ENCODE results near the gene PRAF2.

DNA sequence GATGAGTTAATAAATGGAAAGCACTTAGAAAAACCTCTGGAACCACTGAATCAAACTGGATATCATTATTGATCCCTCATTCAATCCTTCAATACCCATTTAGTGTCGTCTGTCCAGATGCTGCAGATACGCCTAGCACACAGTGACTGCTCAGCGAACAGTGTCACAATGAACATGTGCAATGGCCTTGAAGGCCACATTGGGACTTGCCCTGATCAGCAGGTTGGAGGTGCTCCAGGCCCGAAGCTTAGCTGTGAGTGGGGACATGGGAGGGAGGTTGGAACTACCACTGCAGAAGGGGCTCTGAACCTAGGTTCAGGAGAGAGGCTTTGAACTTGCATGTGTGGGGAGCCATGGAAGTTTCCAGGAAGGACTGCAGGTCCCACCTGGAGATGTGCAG, 32.5 kb upstream of the PRAF2 start:
- TF ChIP-seq, protein P1, sequence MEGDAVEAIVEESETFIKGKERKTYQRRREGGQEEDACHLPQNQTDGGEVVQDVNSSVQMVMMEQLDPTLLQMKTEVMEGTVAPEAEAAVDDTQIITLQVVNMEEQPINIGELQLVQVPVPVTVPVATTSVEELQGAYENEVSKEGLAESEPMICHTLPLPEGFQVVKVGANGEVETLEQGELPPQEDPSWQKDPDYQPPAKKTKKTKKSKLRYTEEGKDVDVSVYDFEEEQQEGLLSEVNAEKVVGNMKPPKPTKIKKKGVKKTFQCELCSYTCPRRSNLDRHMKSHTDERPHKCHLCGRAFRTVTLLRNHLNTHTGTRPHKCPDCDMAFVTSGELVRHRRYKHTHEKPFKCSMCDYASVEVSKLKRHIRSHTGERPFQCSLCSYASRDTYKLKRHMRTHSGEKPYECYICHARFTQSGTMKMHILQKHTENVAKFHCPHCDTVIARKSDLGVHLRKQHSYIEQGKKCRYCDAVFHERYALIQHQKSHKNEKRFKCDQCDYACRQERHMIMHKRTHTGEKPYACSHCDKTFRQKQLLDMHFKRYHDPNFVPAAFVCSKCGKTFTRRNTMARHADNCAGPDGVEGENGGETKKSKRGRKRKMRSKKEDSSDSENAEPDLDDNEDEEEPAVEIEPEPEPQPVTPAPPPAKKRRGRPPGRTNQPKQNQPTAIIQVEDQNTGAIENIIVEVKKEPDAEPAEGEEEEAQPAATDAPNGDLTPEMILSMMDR (IDR thresholded peaks at IDR 0.05), result no peak
- TF ChIP-seq POLR2A (IDR thresholded peaks at IDR 0.05) (no peak), EP300 (IDR thresholded peaks at IDR 0.05) (no peak)

All from ovary (tissue), 3 donors.